K562 (cell line): ENCODE results near the gene TINAGL1. TPM values are rescaled to one million over a fixed set of nuclear protein-coding genes. Genes with fewer than 3 reads are reported as not detected.

ENCODE experiments used
- ARID2 ChIP-seq: fragments of 450-650 bp; IDR thresholded peaks from 2 replicates; pipeline ENCODE4 v1.6.1; 2017; ENCODE audit warnings: antibody characterized with exemption, mild to moderate bottlenecking
- ATF6 ChIP-seq: sonication (generic); formaldehyde crosslinking; IDR thresholded peaks from 2 replicates; pipeline ENCODE4 v1.4.0; 2020; ENCODE audit warnings: mild to moderate bottlenecking, missing genetic modification reagents
- ETV6 ChIP-seq, 3 experiments: fragments of 150-350 bp in 1 of 3; sonication (generic) in 1 of 3; formaldehyde crosslinking in 1 of 3; IDR thresholded peaks; 2 replicates each; pipeline versions ENCODE4 v1.6.1 to v1.8.0; 2014 to 2022; ENCODE audit warnings: borderline replicate concordance in 2 of 3, low read depth in 2 of 3, antibody characterized with exemption in 1 of 3, low read length in 1 of 3, mild to moderate bottlenecking in 1 of 3, missing genetic modification reagents in 1 of 3
- FOXA1 ChIP-seq: fragments of 450-650 bp; IDR thresholded peaks from 2 replicates; pipeline ENCODE4 v1.6.1; 2016; ENCODE audit warnings: mild to moderate bottlenecking, borderline replicate concordance
- FOXP1 ChIP-seq: sonication (generic); formaldehyde crosslinking; IDR thresholded peaks from 2 replicates; pipeline ENCODE4 v1.8.0; 2022; ENCODE audit warnings: mild to moderate bottlenecking, missing genetic modification reagents
- PBX2 ChIP-seq, 2 experiments: IDR thresholded peaks in 1 of 2; conservative IDR thresholded peaks in 1 of 2; 2 replicates each; pipeline ENCODE4 v1.6.1; 2016; ENCODE audit warnings: low read depth in 2 of 2, mild to moderate bottlenecking in 1 of 2, missing compliant biosample characterization in 1 of 2, missing genetic modification characterization in 1 of 2, moderate library complexity in 1 of 2
- STAG1 ChIP-seq: sonication (generic); formaldehyde crosslinking; IDR thresholded peaks from 2 replicates; pipeline ENCODE4 v1.5.0; 2020; ENCODE audit warnings: missing genetic modification reagents, borderline replicate concordance
- TEAD1 ChIP-seq, 2 experiments: fragments of 450-650 bp in 1 of 2; sonication (generic) in 1 of 2; formaldehyde crosslinking; IDR thresholded peaks; 2 replicates each; pipeline versions ENCODE4 v1.4.0 to v1.8.0; 2020 to 2022; ENCODE audit warnings: mild to moderate bottlenecking in 2 of 2, missing genetic modification reagents in 1 of 2
- THRAP3 ChIP-seq: fragments of 450-650 bp; IDR thresholded peaks from 2 replicates; pipeline ENCODE4 v1.6.1; 2016; ENCODE audit warnings: mild to moderate bottlenecking, inconsistent platforms, borderline replicate concordance
- USF1 ChIP-seq: sonication (generic); formaldehyde crosslinking; IDR thresholded peaks from 2 replicates; pipeline ENCODE4 v1.9.0; 2022; ENCODE audit warnings: mild to moderate bottlenecking, missing genetic modification reagents
- ZBTB34 ChIP-seq: fragments of 250-450 bp; sonication (Bioruptor Pico); IDR thresholded peaks from 2 replicates; pipeline ENCODE4 v1.8.0; 2021; ENCODE audit warnings: mild to moderate bottlenecking, moderate library complexity
- ZNF57 ChIP-seq: fragments of 450-650 bp; formaldehyde crosslinking; IDR thresholded peaks from 2 replicates; pipeline ENCODE4 v1.4.0; 2020; ENCODE audit warnings: mild to moderate bottlenecking, moderate library complexity
- ZNF740 ChIP-seq, 3 experiments: fragments of 200-800 bp in 1 of 3; sonication (Bioruptor generic) in 1 of 3; sonication (generic) in 1 of 3; formaldehyde crosslinking in 1 of 3; IDR thresholded peaks; 2 replicates each; pipeline versions ENCODE4 v1.6.1 to v1.8.0; 2016 to 2022; ENCODE audit warnings: mild to moderate bottlenecking in 2 of 3, missing compliant biosample characterization in 2 of 3, missing genetic modification characterization in 2 of 3, missing genetic modification reagents in 1 of 3
- polyA plus RNA-seq, 8 experiments: library from polyadenylated mRNA; depleted of rRNA in 4 of 8; stranded (reverse) in 5 of 8; unstranded in 3 of 8; fragments of >200 nt; fragmentation: Nextera tagmentation in 2 of 8; fragmentation: Illumina TruSeq in 1 of 8; extraction: Ambion mirVana in 2 of 8; extraction: Trizol in 1 of 8; gene quantifications; 2 replicates each; pipeline versions ENCODE4 v1.2.1 to v1.2.3, GENCODE V29; 2011 to 2014; ENCODE audit warnings: inconsistent platforms in 1 of 8, missing spikeins in 1 of 8
- total RNA-seq, 7 experiments: library from RNA; depleted of rRNA in 6 of 7; stranded (reverse); fragments of >200 nt in 6 of 7; fragmentation: Illumina TruSeq in 2 of 7; extraction: Trizol in 2 of 7; gene quantifications; 2 replicates each; pipeline versions ENCODE4 v1.2.1 to v1.2.3, GENCODE V29; 2011 to 2021; ENCODE audit warnings: low replicate concordance in 1 of 7
- TF ChIP-seq, protein P1 (sequence below): fragments of 450-650 bp; formaldehyde crosslinking; conservative IDR thresholded peaks from 2 replicates; pipeline ENCODE4 v1.4.0; 2022; ENCODE audit warnings: mild to moderate bottlenecking, missing genetic modification characterization

Gene TINAGL1
- total and polyA plus RNA-seq, 9 of the 15 experiments (the other 6 are each of a cell fraction or from before 2014, with no cell fraction given): 0.04 to 1.2 (median 0.07) TPM; not detected in 4

DNA sequence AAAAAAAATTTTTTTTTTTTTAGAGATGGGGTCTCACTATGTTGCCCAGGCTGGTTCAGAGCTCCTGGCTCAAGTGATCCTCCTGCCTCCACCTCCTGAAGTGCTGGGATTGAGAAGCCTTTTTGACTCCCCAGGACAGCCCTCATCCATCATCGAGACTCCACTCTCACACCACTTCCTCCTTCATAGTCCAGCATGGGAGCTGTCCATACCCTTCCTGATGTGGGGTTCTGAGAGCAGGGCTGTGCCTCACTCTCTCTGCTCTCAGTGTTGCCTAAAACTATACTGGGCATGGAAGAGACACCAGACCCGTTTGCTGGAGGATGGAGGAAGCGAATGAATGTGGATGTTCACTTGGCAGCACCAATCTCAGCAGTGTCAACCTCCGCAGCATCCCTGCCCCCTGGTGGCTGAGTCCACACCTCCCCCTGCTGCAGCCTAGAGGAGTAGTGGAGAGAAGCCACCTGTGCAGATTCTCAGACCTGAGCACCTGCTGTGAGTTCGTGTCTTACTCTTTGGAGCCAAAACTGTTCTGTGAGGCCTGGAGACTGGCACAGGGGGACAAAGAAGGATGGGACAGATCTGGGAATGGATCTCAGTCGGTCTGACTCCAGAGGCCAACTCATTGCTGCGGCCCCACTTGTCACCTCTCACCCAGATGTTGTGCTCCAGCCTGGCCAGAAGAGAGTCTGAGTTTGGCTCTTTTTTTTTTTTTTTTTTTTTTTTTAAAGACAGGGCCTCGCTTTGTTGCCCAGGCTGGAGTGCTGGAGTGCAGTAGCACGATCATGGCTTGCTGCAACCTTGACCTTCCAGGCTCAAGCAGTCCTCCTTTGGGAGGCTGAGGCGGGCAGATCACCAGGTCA is 17.7 kb downstream of the TINAGL1 start (continued):
- TF ChIP-seq PBX2 (CRISPR knock-in tag; IDR thresholded peaks at IDR 0.05; ENCODE audit: low read depth) (no peak), PBX2 (tag; conservative IDR thresholded peaks at IDR 0.05; ENCODE audit: low read depth) (0 out of 2 replicates have a peak, but pooled peaks have one; percentile 14), ZNF57 (CRISPR knock-in tag) (no peak), THRAP3 (no peak), ZNF740 (CRISPR knock-in tag; IDR thresholded peaks at IDR 0.05) (no peak), ZNF740 (tag; IDR thresholded peaks at IDR 0.05) (no peak), FOXP1 (no peak), TEAD1 (CRISPR knock-in tag; IDR thresholded peaks at IDR 0.05) (no peak), USF1 (CRISPR knock-in tag) (no peak), ETV6 (IDR thresholded peaks at IDR 0.05; ENCODE audit: borderline replicate concordance in 1 of 2, low read depth in 2 of 2, low read length in 1 of 2) (no peak), ETV6 (CRISPR knock-in tag; IDR thresholded peaks at IDR 0.05; ENCODE audit: borderline replicate concordance) (no peak), FOXA1 (no peak), ATF6 (CRISPR knock-in tag) (no peak), STAG1 (peak; percentile 71; the same call in 1 of the 2 replicates), ZBTB34 (no peak), ARID2 (peak; percentile 74; the same call in 1 of the 2 replicates)
- TF ChIP-seq, protein P1, sequence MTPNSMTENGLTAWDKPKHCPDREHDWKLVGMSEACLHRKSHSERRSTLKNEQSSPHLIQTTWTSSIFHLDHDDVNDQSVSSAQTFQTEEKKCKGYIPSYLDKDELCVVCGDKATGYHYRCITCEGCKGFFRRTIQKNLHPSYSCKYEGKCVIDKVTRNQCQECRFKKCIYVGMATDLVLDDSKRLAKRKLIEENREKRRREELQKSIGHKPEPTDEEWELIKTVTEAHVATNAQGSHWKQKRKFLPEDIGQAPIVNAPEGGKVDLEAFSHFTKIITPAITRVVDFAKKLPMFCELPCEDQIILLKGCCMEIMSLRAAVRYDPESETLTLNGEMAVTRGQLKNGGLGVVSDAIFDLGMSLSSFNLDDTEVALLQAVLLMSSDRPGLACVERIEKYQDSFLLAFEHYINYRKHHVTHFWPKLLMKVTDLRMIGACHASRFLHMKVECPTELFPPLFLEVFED (CRISPR knock-in tag): no peak
